HUES64 (cell line): ENCODE measurements around the gene SLC9A1.

ENCODE experiments used
- H3K27ac ChIP-seq: 2 replicates; pipeline ENCODE4 v1.7.0; 2013; ENCODE audit warnings: low read depth, low read length, inconsistent platforms
- H3K27me3 ChIP-seq: 2 replicates; pipeline ENCODE4 v1.6.1; 2013; ENCODE audit warnings: mild to moderate bottlenecking, low read length; ENCODE audit not compliant: insufficient read depth
- H3K36me3 ChIP-seq: 2 replicates; pipeline ENCODE4 v1.6.1; 2013; ENCODE audit warnings: mild to moderate bottlenecking, low read length; ENCODE audit not compliant: insufficient read depth
- H3K4me1 ChIP-seq: 2 replicates; pipeline ENCODE4 v1.6.1; 2013; ENCODE audit warnings: mild to moderate bottlenecking, low read length, moderate library complexity; ENCODE audit not compliant: insufficient read depth
- H3K4me3 ChIP-seq: 2 replicates; pipeline ENCODE4 v1.5.1; 2013; ENCODE audit warnings: mild to moderate bottlenecking, low read length, moderate library complexity
- H3K9ac ChIP-seq: 2 replicates; pipeline ENCODE4 v1.6.1; 2013; ENCODE audit warnings: mild to moderate bottlenecking, low read depth, low read length
- H3K9me3 ChIP-seq: 2 replicates; pipeline ENCODE4 v1.6.1; 2013; ENCODE audit warnings: low read depth, low read length; ENCODE audit not compliant: insufficient read depth
- WGBS: fragments of 150-250, 120-280 bp; methylation state at CpG from one replicate; pipeline ENCODE4 v1.1.7; 2013; ENCODE audit warnings: missing lambda C conversion rate; 5-methylcytosine and 5-hydroxymethylcytosine counted together

Gene SLC9A1

GRCh38 chr1:27090911-27091310 is 64.0 kb downstream of the SLC9A1 start:
- Histone ChIP-seq H3K4me1 (no peaks in the 10 kb centered on the region), H3K27me3 (no peaks in the 10 kb centered on the region), H3K9ac (no peak overlapping the region), H3K27ac (no peak overlapping the region), H3K4me3 (no peak overlapping the region), H3K9me3 (no peaks in the 10 kb centered on the region), H3K36me3 (no peaks in the 10 kb centered on the region)
- WGBS = 94% methylated on average over 5 of the region's 5 CpGs

GRCh38 chr1:27087371-27088220 is 67.3 kb downstream of the SLC9A1 start:
- 91% methylated on average over 10 of the region's 10 CpGs for WGBS
- H3K4me1 ChIP-seq = no peaks in the 10 kb centered on the region

DNA sequence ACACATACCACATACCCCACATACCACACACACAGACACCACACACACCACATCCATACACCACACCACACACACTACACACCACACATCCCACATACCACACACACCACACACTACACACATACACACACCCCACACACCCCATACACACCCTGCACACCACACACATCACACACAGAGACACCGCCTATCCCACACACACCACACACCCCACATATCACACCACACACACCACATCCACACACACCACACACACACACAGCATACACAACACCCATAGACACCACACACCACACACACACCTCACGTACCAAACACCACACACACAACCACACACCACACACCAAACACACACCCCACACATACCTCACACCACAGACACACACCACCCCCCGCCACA is 68.3 kb downstream of the SLC9A1 start:
- Histone ChIP-seq H3K9me3 (0 out of 2 replicates have a peak, but pooled peaks cover 4% of the 10 kb centered on the region), H3K36me3 (no peaks in the 10 kb centered on the region), H3K27ac (no peak overlapping the region), H3K9ac (no peak overlapping the region), H3K27me3 (no peaks in the 10 kb centered on the region), H3K4me3 (no peak overlapping the region), H3K4me1 (no peaks in the 10 kb centered on the region)
- 94% methylated on average over 3 of the region's 3 CpGs for WGBS

More at GRCh38 chr1:27087371-27088220, 67.3 kb downstream of the SLC9A1 start:
- H3K27me3 ChIP-seq = no peaks in the 10 kb centered on the region
- 0 out of 2 replicates have a peak, but pooled peaks cover 4% of the 10 kb centered on the region for H3K9me3 ChIP-seq
- no peak overlapping the region for H3K4me3 ChIP-seq
- H3K9ac ChIP-seq = no peak overlapping the region
- H3K27ac ChIP-seq = no peak overlapping the region
- H3K36me3 ChIP-seq = no peaks in the 10 kb centered on the region

DNA sequence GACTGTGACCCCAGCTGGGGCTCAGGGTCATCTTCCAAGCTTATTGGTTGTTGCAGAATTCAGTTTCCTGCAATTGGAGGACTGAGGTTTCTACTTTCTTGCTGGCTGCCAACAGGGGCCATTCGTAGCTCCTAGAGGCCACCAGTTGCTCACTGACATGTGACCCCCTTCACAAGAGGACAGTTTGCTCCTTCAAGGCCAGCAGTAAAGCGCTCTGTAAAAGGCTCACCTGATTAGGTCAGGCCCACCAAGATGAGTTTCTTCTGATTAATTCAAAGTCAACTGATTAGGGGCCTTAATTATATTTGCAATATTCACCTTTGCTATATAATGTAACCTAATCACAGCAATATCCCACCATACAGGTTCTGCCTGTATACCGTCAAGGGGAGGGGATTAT is 68.9 kb downstream of the SLC9A1 start:
- H3K9ac ChIP-seq = no peak overlapping the region
- H3K9me3 ChIP-seq = 0 out of 2 replicates have a peak, but pooled peaks cover 4% of the 10 kb centered on the region
- H3K36me3 ChIP-seq = no peaks in the 10 kb centered on the region
- H3K27ac ChIP-seq = no peak overlapping the region
- no peaks in the 10 kb centered on the region for H3K27me3 ChIP-seq
- H3K4me1 ChIP-seq = no peaks in the 10 kb centered on the region
- no peak overlapping the region for H3K4me3 ChIP-seq
- 82% methylated on average over 3 of the region's 3 CpGs for WGBS

- H3K4me1 ChIP-seq = no peaks in the 10 kb centered on the region
Observed at GRCh38 chr1:27084107-27084506, 70.8 kb downstream of the SLC9A1 start.

GRCh38 chr1:27077968-27078367 is 77.0 kb downstream of the SLC9A1 start:
- Histone ChIP-seq H3K27me3 (no peaks in the 10 kb centered on the region), H3K36me3 (no peaks in the 10 kb centered on the region), H3K9ac (no peak overlapping the region), H3K9me3 (no peaks in the 10 kb centered on the region), H3K4me1 (no peaks in the 10 kb centered on the region), H3K27ac (no peak overlapping the region), H3K4me3 (no peak overlapping the region)
- 82% methylated on average over 4 of the region's 7 CpGs for WGBS

More at GRCh38 chr1:27084107-27084506, 70.8 kb downstream of the SLC9A1 start:
- no peak overlapping the region for H3K9ac ChIP-seq
- H3K36me3 ChIP-seq = no peaks in the 10 kb centered on the region
- no peak overlapping the region for H3K4me3 ChIP-seq
- 93% methylated on average over 4 of the region's 4 CpGs for WGBS
- H3K27me3 ChIP-seq = no peaks in the 10 kb centered on the region
- H3K9me3 ChIP-seq = 0 out of 2 replicates have a peak, but pooled peaks cover 4% of the 10 kb centered on the region
- no peak overlapping the region for H3K27ac ChIP-seq

GRCh38 chr1:27076803-27077202 is 78.1 kb downstream of the SLC9A1 start:
- Histone ChIP-seq H3K9ac (no peak overlapping the region), H3K4me3 (no peak overlapping the region), H3K27ac (no peak overlapping the region), H3K9me3 (no peaks in the 10 kb centered on the region), H3K27me3 (no peaks in the 10 kb centered on the region), H3K4me1 (no peaks in the 10 kb centered on the region), H3K36me3 (no peaks in the 10 kb centered on the region)
- WGBS = 90% methylated on average over 2 of the region's 2 CpGs

- Histone ChIP-seq H3K27me3 (no peaks in the 10 kb centered on the region), H3K36me3 (no peaks in the 10 kb centered on the region), H3K9me3 (no peaks in the 10 kb centered on the region), H3K4me3 (no peak overlapping the region), H3K9ac (no peak overlapping the region), H3K27ac (no peak overlapping the region), H3K4me1 (no peaks in the 10 kb centered on the region)
- WGBS = 70% methylated on average over 3 of the region's 3 CpGs
Observed at GRCh38 chr1:27074175-27074780, 80.6 kb downstream of the SLC9A1 start.

DNA sequence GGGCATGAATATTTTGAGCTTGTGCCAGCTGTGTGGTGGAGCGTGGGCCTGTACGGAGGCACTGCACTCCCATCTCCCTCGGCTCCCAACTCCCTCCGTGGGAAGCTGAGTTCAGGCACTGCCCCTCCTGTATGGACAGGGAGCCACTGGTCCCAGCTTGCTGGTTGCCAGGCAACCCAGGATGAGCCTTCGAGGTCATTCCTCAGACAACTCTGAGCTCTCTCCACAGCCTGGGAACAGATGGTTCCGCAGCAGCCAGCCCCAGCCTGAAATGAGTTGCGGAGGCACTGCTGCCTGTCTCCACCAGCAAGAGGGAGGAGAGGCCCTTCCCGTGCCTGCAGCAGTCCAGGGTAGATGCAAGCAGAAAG is 83.9 kb downstream of the SLC9A1 start:
- Histone ChIP-seq H3K36me3 (no peaks in the 10 kb centered on the region), H3K4me1 (no peaks in the 10 kb centered on the region), H3K4me3 (no peak overlapping the region), H3K9ac (no peak overlapping the region), H3K27ac (no peak overlapping the region), H3K9me3 (no peaks in the 10 kb centered on the region), H3K27me3 (no peaks in the 10 kb centered on the region)
- 64% methylated on average over 8 of the region's 8 CpGs for WGBS

- Histone ChIP-seq H3K4me3 (no peak overlapping the region), H3K9ac (no peak overlapping the region)
- WGBS = 82% methylated on average over 12 of the region's 12 CpGs
Observed at GRCh38 chr1:27070390-27071048, 84.4 kb downstream of the SLC9A1 start.

GRCh38 chr1:27068922-27069321 is 86.0 kb downstream of the SLC9A1 start:
- no peak overlapping the region for H3K4me3 ChIP-seq
- H3K27ac ChIP-seq = no peak overlapping the region
- no peaks in the 10 kb centered on the region for H3K36me3 ChIP-seq
- WGBS = 92% methylated on average over 4 of the region's 4 CpGs
- no peaks in the 10 kb centered on the region for H3K4me1 ChIP-seq
- no peaks in the 10 kb centered on the region for H3K9me3 ChIP-seq
- no peaks in the 10 kb centered on the region for H3K27me3 ChIP-seq
- H3K9ac ChIP-seq = no peak overlapping the region

More at GRCh38 chr1:27070390-27071048, 84.4 kb downstream of the SLC9A1 start:
- H3K27me3 ChIP-seq = no peaks in the 10 kb centered on the region
- H3K4me1 ChIP-seq = no peaks in the 10 kb centered on the region
- no peak overlapping the region for H3K27ac ChIP-seq
- H3K36me3 ChIP-seq = no peaks in the 10 kb centered on the region
- H3K9me3 ChIP-seq = no peaks in the 10 kb centered on the region
